ENCODE measurements around the gene INIP. TPM values are rescaled to one million over a fixed set of nuclear protein-coding genes. Genes with fewer than 3 reads are reported as not detected.

Gene INIP
- total and polyA plus RNA-seq, 2 of the 13 experiments (the other 11 are each of a cell fraction or from before 2014, with no cell fraction given), result 13.6 to 28.6 TPM

DNA sequence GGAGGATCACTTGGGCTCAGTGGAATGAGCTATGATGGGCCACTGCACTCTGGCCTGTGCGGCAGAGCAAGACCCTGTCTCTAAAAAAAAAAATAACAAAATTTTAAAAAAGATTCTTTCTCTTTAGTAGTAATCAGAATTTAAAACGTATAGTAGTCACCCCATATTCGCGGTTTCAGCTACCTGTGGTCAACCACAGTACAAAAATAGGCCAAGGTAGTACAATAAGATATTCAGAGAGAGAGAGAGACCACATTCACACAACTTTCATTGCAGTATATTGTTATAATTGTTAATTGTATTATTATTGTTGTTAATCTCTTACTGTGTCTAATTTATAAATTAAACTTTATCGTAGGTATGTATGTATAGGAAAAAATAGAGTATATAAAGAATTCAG, 18.7 kb downstream of the INIP start:
- H3K9ac ChIP-seq (ENCODE audit: insufficient read depth, low read depth, low read length), result no peak overlapping the region
- H2AFZ ChIP-seq (ENCODE audit: low read length), result no peak overlapping the region
- ChIA-PET CTCF (ENCODE audit: low intra/inter-chr PET ratio, low total read pairs) (no interaction called here), POLR2A (no interaction called here)
- BruUV-seq (replicated peaks), result no TSS peak
- FAIRE-seq (no peak), DNase-seq (ENCODE audit: low spot score) (no peak), ATAC-seq (no peak)
- TF ChIP-seq, protein P1, sequence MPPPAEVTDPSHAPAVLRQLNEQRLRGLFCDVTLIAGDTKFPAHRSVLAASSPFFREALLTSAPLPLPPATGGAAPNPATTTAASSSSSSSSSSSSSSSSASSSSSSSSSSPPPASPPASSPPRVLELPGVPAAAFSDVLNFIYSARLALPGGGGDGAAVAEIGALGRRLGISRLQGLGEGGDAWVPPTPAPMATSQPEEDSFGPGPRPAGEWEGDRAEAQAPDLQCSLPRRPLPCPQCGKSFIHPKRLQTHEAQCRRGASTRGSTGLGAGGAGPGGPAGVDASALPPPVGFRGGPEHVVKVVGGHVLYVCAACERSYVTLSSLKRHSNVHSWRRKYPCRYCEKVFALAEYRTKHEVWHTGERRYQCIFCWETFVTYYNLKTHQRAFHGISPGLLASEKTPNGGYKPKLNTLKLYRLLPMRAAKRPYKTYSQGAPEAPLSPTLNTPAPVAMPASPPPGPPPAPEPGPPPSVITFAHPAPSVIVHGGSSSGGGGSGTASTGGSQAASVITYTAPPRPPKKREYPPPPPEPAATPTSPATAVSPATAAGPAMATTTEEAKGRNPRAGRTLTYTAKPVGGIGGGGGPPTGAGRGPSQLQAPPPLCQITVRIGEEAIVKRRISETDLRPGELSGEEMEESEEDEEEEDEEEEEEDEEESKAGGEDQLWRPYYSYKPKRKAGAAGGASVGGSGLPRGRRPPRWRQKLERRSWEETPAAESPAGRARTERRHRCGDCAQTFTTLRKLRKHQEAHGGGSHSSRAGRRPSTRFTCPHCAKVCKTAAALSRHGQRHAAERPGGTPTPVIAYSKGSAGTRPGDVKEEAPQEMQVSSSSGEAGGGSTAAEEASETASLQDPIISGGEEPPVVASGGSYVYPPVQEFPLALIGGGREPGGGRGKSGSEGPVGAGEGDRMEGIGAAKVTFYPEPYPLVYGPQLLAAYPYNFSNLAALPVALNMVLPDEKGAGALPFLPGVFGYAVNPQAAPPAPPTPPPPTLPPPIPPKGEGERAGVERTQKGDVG (CRISPR knock-in tag; IDR thresholded peaks at IDR 0.05; ENCODE audit: borderline replicate concordance), result no peak
- TF ChIP-seq ZNF577 (CRISPR knock-in tag; IDR thresholded peaks at IDR 0.05; ENCODE audit: borderline replicate concordance, low read depth) (no peak), SYNCRIP (IDR thresholded peaks at IDR 0.05; ENCODE audit: insufficient read depth, low read depth, low read length) (no peak), KDM5B (CRISPR knock-in tag; IDR thresholded peaks at IDR 0.05; ENCODE audit: borderline replicate concordance) (no peak), NFKBIZ (CRISPR knock-in tag; IDR thresholded peaks at IDR 0.05) (no peak), ZNF207 (IDR thresholded peaks at IDR 0.05; ENCODE audit: borderline replicate concordance) (no peak), ZNF44 (CRISPR knock-in tag; IDR thresholded peaks at IDR 0.05) (no peak), ZNF850 (CRISPR knock-in tag; conservative IDR thresholded peaks at IDR 0.05) (no peak), ZNF326 (CRISPR knock-in tag; IDR thresholded peaks at IDR 0.05; ENCODE audit: borderline replicate concordance) (no peak), PHB2 (IDR thresholded peaks at IDR 0.05; ENCODE audit: partially characterized antibody) (no peak), NFATC3 (CRISPR knock-in tag; IDR thresholded peaks at IDR 0.05) (no peak), ZNF543 (CRISPR knock-in tag; IDR thresholded peaks at IDR 0.05) (no peak), MXD3 (CRISPR knock-in tag; IDR thresholded peaks at IDR 0.05) (no peak), HNF4G (IDR thresholded peaks at IDR 0.05; ENCODE audit: borderline replicate concordance, low read depth, low read length) (no peak), HNF4G (CRISPR knock-in tag; IDR thresholded peaks at IDR 0.05; ENCODE audit: borderline replicate concordance, low read depth) (no peak), ZFAT (CRISPR knock-in tag; conservative IDR thresholded peaks at IDR 0.05) (no peak)
- TF ChIP-seq, protein P2, sequence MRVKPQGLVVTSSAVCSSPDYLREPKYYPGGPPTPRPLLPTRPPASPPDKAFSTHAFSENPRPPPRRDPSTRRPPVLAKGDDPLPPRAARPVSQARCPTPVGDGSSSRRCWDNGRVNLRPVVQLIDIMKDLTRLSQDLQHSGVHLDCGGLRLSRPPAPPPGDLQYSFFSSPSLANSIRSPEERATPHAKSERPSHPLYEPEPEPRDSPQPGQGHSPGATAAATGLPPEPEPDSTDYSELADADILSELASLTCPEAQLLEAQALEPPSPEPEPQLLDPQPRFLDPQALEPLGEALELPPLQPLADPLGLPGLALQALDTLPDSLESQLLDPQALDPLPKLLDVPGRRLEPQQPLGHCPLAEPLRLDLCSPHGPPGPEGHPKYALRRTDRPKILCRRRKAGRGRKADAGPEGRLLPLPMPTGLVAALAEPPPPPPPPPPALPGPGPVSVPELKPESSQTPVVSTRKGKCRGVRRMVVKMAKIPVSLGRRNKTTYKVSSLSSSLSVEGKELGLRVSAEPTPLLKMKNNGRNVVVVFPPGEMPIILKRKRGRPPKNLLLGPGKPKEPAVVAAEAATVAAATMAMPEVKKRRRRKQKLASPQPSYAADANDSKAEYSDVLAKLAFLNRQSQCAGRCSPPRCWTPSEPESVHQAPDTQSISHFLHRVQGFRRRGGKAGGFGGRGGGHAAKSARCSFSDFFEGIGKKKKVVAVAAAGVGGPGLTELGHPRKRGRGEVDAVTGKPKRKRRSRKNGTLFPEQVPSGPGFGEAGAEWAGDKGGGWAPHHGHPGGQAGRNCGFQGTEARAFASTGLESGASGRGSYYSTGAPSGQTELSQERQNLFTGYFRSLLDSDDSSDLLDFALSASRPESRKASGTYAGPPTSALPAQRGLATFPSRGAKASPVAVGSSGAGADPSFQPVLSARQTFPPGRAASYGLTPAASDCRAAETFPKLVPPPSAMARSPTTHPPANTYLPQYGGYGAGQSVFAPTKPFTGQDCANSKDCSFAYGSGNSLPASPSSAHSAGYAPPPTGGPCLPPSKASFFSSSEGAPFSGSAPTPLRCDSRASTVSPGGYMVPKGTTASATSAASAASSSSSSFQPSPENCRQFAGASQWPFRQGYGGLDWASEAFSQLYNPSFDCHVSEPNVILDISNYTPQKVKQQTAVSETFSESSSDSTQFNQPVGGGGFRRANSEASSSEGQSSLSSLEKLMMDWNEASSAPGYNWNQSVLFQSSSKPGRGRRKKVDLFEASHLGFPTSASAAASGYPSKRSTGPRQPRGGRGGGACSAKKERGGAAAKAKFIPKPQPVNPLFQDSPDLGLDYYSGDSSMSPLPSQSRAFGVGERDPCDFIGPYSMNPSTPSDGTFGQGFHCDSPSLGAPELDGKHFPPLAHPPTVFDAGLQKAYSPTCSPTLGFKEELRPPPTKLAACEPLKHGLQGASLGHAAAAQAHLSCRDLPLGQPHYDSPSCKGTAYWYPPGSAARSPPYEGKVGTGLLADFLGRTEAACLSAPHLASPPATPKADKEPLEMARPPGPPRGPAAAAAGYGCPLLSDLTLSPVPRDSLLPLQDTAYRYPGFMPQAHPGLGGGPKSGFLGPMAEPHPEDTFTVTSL (CRISPR knock-in tag; IDR thresholded peaks at IDR 0.05; ENCODE audit: borderline replicate concordance), result no peak
- H3K4me3 ChIP-seq (replicated peaks in 1 of 3; ENCODE audit: insufficient read depth in 1 of 3, low read depth in 2 of 3, low read length in 3 of 3), result no peak overlapping the region
- peaks cover 7 to 18% of the 10 kb centered on the region in 2 experiments; a peak in 4 of 5 replicates for H3K36me3 ChIP-seq (replicated peaks in 1 of 2; ENCODE audit: control insufficient read depth in 1 of 2, insufficient read depth in 2 of 2, low read length in 2 of 2)
- no peaks in the 10 kb centered on the region for H3K4me1 ChIP-seq (ENCODE audit: insufficient read depth, low read length)
- H3K9me3 ChIP-seq (ENCODE audit: low read length), result no peaks in the 10 kb centered on the region
- H3K79me2 ChIP-seq (ENCODE audit: insufficient read depth, low read length), result peaks cover 4% of the 10 kb centered on the region
- no peak overlapping the region for H3K4me2 ChIP-seq (ENCODE audit: low read depth, low read length)
- H3K27ac ChIP-seq (ENCODE audit: extremely low read length, insufficient read depth, low read length), result no peak overlapping the region
- no peaks in the 10 kb centered on the region for H3K27me3 ChIP-seq (ENCODE audit: control insufficient read depth in 1 of 2, insufficient read depth in 2 of 2, low read length in 2 of 2)
- intact Hi-C loops (cut with micrococcal nuclease; ENCODE audit: unreplicated experiment) (no loop called here), in situ Hi-C loops (cut with HindIII; ENCODE audit: extremely low pct_ligation_motif_present, low pct_unique_long_range_greater_than_20kb) (no loop called here)
- no peaks in the 10 kb centered on the region for H4K20me1 ChIP-seq (ENCODE audit: insufficient read depth, low read length)
- 95% methylated on average over 5 of the region's 5 CpGs for WGBS (ENCODE audit: low lambda C conversion rate)
